GM15510 (cell line): ENCODE results near the gene PJVK.

ENCODE experiments used
- POLR2A ChIP-seq: IDR thresholded peaks from 3 replicates; pipeline ENCODE4 v1.6.1; 2011; ENCODE audit warnings: borderline replicate concordance; ENCODE audit not compliant: insufficient read length; ENCODE audit errors: extremely low read depth

Gene PJVK

GRCh38 chr2:178450774-178451525 lies at the start of gene PJVK, which contains the start of gene PRKRA:
PJVK (plus strand) TSS chr2:178451378; CDS start chr2:178453410, 2,032 bp downstream.
PRKRA (minus strand) TSS chr2:178451175; CDS start chr2:178451030, 145 bp downstream.
- TF ChIP-seq POLR2A, result peak; percentile 89

GRCh38 chr2:178401994-178402437 lies 49.2 kb upstream of the PJVK start:
- no peak for TF ChIP-seq POLR2A

GRCh38 chr2:178403671-178404306 lies 47.4 kb upstream of the PJVK start:
- TF ChIP-seq POLR2A, result no peak

GRCh38 chr2:178404368-178404767 lies 46.8 kb upstream of the PJVK start:
- peak; percentile 31 for TF ChIP-seq POLR2A

GRCh38 chr2:178409261-178409660 lies 41.9 kb upstream of the PJVK start:
- no peak for TF ChIP-seq POLR2A

- no peak for TF ChIP-seq POLR2A
These were observed 39.1 kb upstream of the PJVK start for GRCh38 chr2:178412047-178412446.

- peak; percentile 59 for TF ChIP-seq POLR2A
These were observed 37.5 kb upstream of the PJVK start for GRCh38 chr2:178413472-178414265.

GRCh38 chr2:178414266-178415247 lies 36.6 kb upstream of the PJVK start:
- TF ChIP-seq POLR2A, result peak; percentile 60

GRCh38 chr2:178415979-178416378 lies 35.2 kb upstream of the PJVK start:
- TF ChIP-seq POLR2A, result no peak

GRCh38 chr2:178417916-178418315 lies 33.3 kb upstream of the PJVK start:
- TF ChIP-seq POLR2A, result no peak

GRCh38 chr2:178418426-178418825 lies 32.8 kb upstream of the PJVK start:
- no peak for TF ChIP-seq POLR2A

- TF ChIP-seq POLR2A, result no peak
These were observed 32.1 kb upstream of the PJVK start for GRCh38 chr2:178419123-178419522.

- no peak for TF ChIP-seq POLR2A
These were observed 30.6 kb upstream of the PJVK start for GRCh38 chr2:178420463-178420999.

- TF ChIP-seq POLR2A, result no peak
These were observed 29.1 kb upstream of the PJVK start for GRCh38 chr2:178422097-178422496.

- TF ChIP-seq POLR2A, result no peak
These were observed 25.8 kb upstream of the PJVK start for GRCh38 chr2:178425255-178425827.
